ENCODE results near the gene VAMP7.
A peak's percentile ranks its signal among the peaks of the same experiment; 100 is the strongest.
"Not testable (repeated sequence)": the region's sequence is repeated elsewhere in the genome, so short reads cannot be mapped to it uniquely, and the experiment has no call there.

The VAMP7 gene

DNA sequence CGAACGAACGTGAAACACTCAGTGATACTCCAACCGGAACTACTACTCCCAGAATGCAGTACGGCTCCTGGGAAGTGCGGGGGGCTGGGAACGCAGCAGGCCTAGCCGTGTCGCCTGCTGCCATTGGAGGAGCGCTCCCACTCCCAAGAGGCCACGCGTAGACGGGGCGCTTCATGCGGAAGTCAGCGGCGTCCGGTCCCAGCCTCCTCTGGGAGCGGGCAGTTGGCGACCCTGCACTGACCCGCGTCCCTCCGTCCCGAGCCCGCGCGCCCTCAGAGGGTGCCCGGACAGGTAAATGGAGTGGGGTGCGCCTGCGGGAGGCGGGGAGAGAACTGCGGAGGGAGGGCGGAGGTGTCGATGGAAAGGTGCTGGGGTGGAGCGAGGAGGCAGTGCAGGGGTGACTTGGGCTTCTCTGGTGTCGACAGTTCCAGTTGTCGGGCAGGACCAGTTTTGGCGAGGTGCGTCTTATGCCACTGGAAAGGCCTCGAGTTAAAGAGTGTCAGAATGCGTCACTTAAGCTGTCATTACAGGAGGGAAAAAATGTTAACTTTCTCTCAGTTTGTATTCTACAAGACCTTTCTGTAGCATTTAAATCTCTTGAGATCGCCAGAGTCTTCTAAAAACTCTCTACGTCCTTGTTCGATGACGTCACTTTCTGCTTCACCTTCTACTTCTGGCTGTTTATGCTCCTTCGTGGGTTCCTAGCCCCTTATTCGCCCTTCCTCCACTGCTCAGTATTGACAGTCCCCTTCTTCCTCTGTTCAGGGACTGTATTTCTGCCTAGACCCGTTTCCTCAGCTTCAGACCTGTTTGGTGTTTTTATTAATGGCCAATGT lies at the start of gene VAMP7:
TSS of gene VAMP7 (plus strand) at position 188 of the 836 bp plus-strand sequence. CDS start 8,122 bp downstream, outside the sequence.
- peak; percentile 93 for DNase-seq

DNA sequence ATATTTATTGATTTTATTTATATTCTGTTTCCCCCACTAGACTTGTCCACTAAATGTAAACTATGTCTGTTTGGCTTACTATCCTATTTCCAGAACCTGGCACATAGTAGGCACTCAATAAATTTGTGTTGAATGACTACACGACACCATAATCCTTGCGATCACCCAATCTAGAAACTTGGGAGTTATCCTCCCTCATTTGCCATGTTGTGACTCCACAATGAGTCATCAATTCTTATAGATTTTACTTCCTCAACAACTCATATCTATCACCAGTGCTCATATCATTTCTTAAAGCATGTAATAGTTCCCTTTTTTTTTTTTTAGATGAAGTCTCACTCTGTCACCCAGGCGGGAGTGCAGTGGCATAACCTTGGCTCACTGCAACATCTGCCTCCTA lies 39.9 kb upstream of the VAMP7 start:
- DNase-seq, result no peak

DNA sequence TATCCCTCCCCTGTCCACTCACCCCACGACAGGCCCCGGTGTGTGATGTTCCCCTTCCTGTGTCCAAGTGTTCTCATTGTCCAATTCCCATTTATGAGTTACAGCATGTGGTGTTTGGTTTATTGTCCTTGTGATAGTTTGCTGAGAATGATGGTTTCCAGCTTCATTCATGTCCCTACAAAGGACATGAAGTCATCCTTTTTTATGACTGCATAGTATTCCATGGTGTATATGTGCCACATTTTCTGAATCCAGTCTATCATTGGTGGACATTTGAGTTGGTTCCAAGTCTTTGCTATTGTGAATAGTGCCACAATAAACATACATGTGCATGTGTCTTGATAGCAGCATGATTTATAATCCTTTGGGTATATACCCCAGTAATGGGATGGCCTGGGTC lies 29.4 kb upstream of the VAMP7 start:
- DNase-seq, result not testable (repeated sequence)

DNA sequence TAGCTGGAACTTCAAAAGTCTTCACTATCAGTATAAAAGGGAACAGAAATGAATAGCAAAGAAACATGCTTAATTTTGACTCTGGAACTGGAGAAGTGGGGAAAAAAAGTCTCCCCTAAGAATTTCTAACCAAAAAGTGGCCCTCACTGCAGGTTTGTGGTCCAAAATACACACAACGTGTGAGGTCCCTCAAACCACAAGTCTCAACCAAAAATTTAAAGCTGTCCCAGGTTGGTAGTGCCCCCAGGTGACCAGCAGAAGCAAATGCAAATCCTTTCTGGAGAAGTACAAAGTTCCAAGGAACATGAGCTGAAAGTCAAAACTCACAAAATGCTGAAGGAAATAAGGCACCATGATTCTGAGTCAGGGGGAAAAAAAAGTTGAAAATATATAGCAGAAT lies 23.6 kb upstream of the VAMP7 start:
- DNase-seq, result no peak

DNA sequence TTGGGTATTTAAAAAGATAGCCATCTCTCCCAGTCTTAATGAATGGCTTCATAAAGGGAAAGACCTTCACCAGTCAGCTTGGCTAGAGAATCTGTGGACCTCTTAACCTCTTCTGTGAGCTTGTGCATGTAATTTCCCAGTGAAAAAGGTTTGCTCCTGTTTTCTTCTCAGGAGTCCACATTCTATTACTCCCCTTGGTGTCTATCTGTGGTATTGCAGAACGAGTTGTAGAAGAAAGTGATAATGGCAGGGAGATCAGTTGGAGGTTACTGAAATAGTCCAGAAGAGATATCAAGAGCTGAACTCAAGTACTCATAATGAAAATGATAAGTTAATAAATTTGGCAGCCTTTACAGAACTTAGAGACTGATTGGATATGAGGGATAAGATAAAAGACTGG lies 16.5 kb upstream of the VAMP7 start:
- no peak for DNase-seq

DNA sequence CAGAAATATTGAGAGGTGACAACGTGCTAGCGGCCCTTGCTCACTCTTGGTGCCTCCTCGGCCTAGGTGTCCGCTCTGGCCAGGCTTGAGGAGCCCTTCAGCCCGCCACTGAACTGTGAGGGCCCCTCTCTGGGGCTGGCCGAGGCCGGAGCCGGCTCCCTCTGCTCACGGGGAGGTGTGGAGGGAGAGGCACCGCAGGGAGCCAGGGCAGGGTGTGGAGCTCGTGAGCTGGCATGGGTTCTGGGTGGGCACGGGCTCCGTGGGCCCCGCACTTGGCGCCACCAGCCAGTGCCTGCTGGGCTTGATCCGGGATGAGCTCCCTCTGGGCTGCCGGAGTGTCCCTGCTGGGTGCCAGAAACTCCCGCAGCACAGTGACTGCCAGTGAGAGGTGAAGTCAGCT lies 16.0 kb upstream of the VAMP7 start:
- DNase-seq, result no peak

DNA sequence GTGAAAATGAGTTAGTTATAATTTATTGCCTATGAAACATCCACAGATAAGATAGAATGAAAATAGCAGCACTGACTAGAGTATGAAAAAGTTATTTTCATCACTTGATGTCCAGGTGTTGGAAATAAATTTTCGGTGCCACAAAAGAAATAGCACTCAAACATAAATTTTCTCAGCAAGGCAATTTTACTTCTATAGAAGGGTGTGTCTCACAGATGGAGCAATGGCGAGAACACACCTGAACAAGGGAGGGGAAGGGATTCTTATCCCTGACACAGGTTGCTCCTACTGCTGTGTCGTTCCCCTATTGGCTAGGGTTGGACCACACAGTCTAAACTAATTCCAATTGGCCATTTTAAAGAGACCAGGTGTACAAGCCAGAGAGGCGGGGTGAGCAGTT lies 13.3 kb upstream of the VAMP7 start:
- DNase-seq, result no peak

DNA sequence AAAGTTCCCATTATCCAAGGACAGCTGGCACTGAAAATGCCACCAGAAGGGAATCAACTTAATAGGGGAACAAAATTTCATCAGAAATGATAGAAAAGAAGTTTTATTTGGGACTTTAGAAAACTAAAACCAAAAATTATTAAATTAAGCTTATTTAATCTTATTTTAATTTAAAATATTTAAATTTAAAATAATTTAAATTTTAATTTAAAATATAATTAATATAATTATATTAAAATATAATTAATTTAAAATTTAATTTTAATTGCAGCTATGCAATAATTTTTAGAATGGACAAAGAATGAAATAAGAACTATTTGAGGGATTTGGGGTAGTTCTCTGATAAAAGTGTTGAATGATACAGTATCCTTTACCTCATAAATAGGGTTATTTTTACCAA lies 10.2 kb upstream of the VAMP7 start:
- DNase-seq, result no peak

- DNase-seq, result no peak
Measured at GRCh38 chrX:155871934-155872333, 9.2 kb upstream of the VAMP7 start.

DNA sequence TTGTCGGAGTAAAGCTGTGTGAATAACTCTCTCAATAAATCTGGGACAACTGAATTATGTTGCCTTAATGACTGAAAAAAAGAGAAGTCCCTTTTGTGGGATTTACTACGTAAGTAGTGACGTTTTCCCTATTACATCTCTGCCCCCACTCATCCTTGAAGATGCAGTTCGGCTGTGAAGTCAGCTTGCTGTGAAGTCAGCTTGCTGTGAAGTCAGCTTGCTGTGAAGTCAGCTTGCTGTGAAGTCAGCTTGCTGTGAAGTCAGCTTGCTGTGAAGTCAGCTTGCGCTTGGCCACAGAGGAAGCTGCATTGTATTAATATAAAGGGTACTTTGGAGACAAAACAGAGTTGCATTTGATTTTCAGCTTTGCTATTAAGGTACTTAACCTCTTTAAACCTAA lies 8.0 kb upstream of the VAMP7 start:
- DNase-seq, result no peak

DNA sequence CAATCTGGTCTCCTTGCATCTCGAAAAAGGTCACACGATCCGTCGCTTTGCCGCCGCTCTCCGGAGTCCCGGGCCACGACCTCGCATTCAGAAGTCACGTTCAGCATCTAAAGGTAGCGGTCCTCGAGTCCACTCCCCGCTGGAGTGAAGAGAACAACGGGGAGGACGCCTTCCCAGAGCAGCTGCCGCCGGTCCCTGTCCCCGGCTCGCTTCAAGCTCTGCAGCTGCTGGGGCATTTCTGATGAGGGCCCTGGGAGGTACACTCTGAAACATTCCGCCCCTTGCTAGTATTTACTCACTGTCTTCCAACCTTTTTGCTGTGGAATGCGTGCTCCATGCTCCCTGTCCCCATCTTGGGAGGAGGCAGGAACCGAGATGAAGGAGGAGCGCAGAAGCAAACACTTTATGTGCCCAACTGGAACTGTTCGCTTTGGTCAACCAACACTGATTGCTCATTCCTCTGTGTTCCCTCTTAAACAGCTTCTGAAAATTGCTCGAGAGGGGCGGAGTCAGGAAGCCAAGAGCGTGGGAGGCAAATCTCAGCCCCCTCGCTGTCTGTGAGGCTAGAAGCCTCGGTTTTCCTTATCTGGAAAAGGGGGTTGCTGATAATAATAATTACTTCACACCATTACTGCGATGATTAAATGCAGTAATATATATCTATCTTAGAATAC lies 6.4 kb upstream of the VAMP7 start:
- no peak for DNase-seq

GRCh38 chrX:155876704-155877103 lies 4.4 kb upstream of the VAMP7 start:
- DNase-seq, result no peak

DNA sequence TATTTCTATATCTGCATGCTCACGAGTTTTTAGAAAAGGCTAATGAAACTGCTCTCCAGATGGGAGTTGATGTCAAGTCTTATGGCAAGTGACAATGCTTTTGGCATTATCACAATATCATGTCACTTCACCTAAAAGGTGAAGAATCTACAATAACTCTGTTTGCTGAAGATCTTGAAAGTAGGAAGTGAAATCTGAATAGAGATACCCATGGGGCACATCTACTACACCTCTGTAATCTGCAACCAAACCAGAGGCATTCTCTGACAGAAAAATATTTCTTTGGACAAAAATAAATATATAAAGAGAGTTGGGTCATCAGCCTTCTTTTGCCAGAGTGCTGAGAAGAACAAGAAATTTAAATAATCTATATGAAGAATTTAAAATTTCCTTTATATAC lies 3.9 kb upstream of the VAMP7 start:
- DNase-seq, result no peak

DNA sequence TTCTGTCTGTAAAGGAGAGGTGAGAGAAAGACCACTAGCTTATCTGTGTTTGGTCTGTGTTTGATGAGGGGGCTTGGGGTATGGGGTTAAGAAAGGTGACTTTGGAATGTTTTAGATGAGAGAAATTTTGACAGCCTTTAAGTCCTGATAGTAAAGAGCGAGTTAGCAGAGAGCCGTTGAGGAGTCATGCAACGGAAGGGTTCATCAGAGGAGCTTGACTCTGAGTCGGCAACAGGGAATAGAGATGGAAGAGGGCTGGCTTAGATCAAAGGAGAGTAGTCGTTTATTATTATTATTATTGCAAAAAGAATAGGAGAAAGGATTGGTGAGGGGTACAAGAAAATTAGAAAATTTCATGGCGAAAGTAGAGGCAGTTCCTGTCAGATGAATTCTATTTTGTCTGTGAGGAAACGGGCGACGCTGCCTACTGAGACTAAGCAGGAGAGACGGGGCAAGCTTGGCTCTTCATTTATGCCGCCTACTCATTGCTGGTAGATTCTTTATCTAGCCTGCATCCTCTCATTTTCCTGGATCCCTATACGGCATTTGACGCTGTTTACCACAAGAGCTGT lies 473 bp upstream of the VAMP7 start:
- no peak for DNase-seq

DNA sequence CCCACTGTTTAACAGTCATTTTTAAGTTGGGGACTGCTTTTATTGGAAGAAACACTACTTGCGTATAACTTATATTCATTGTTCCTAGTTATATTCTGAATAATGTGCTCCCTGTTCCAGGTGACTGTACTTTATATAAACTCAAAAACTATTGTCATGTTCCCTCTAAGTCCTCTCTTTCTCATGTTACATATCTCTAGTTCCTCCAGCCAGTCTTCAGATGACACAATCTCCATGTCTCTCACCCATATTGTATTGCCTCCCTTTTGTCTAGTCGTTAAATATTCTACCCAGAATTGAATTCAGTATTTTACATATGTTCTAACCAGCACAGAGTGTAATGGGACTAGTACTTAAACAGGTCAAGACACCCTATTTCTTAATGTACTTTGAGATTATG lies 5.3 kb downstream of the VAMP7 start:
- no peak for DNase-seq

GRCh38 chrX:155888139-155888538 lies 7.0 kb downstream of the VAMP7 start:
- DNase-seq, result no peak

- DNase-seq, result no peak
Measured at GRCh38 chrX:155889328-155889727, 8.2 kb downstream of the VAMP7 start.

- no peak for DNase-seq
Measured at GRCh38 chrX:155891446-155892210, 10.5 kb downstream of the VAMP7 start.

GRCh38 chrX:155893521-155893920 lies 12.4 kb downstream of the VAMP7 start:
- DNase-seq, result no peak

GRCh38 chrX:155896512-155896911 lies 15.4 kb downstream of the VAMP7 start:
- DNase-seq, result no peak

DNA sequence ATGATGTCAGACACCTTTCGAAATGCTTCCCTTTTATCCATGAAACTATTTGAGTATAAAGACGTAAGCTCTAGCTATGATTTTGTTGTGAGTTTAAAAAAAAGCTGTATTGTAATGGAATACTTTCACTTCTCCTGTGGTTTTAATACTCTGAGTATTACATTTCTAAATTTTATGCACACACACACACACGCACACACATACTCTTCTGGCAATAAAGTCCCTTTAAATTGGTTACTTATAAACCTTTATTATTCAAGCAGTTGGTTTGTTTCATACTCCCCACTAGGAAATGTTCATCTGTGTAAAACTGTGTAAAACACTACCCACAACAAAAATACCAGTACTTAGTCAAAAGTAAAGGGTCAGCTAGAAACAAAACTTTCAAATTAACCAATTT lies 18.2 kb downstream of the VAMP7 start:
- DNase-seq, result no peak

DNA sequence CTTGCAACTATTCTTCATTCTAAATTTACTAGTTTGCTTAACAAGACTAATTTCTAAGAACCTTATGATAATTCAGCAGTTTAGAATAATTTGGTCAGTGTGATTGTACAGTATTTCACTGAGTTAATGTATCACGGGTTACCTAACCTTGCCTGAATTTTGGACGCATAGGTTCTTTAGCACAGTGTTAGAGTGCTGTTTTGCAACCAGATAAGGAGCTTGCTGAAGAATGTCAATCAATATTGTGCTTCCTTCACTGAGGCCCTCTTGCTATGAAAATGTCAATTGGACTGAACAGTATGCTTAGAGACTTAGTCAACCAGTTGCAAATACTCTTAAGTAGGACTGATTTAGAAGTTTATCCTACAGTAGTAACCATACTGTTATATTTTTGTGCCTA lies 19.6 kb downstream of the VAMP7 start:
- DNase-seq, result no peak

DNA sequence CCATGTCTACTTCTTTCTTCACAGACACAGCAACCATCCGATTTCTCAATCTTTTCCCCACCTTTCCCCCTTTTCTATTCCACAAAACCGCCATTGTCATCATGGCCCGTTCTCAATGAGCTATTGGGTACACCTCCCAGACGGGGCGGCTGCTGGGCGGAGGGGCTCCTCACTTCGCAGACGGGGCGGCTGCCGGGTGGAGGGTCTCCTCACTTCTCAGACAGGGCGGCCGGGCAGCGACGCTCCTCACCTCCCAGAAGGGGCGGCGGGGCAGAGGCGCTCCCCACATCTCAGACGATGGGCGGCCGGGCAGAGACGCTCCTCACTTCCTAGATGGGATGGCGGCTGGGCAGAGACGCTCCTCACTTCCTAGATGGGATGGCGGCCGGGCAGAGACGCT lies 26.5 kb downstream of the VAMP7 start:
- DNase-seq, result not testable (repeated sequence)

All from activated effector memory CD4-positive, alpha-beta T cell treated with anti-CD3 and anti-CD28 coated beads, Interleukin-2, amount 50 U/mL, for 16 hours (primary cell).